ENCODE results near the gene GMCL1. TPM values are rescaled to one million over a fixed set of nuclear protein-coding genes. Genes with fewer than 3 reads are reported as not detected.
A peak's percentile ranks its signal among the peaks of the same experiment; 100 is the strongest.

GMCL1 gene
- total RNA-seq, 4 donors from 2014 or later: 11.9 to 15.6 (median 13.4) TPM

- Histone ChIP-seq H3K9me3 (no peaks in the 10 kb centered on the region), H3K36me3 (peaks cover 6 to 99% (median 34%) of the 10 kb centered on the region in 3 donors), H3K4me3 (no peak overlapping the region), H3K4me1 (no peaks in the 10 kb centered on the region), H3K27ac (no peak overlapping the region), H3K27me3 (no peaks in the 10 kb centered on the region)
- WGBS, 2 donors: 87 to 94% methylated on average over 6 of the region's 6 CpGs
- no peak for TF ChIP-seq POLR2A (IDR thresholded peaks at IDR 0.05)
- TF ChIP-seq CTCF (IDR thresholded peaks at IDR 0.05): no peak
- DNase-seq: no peak
- intact Hi-C loops (cut with DNase I): no loop called here
Observed at GRCh38 chr2:69810550-69810949, 18.9 kb upstream of the GMCL1 start.

GRCh38 chr2:69811018-69811417 is 18.4 kb upstream of the GMCL1 start:
- no peaks in the 10 kb centered on the region for H3K9me3 ChIP-seq
- H3K36me3 ChIP-seq: peaks cover 6 to 94% (median 31%) of the 10 kb centered on the region in 3 donors
- no peak overlapping the region for H3K27ac ChIP-seq
- intact Hi-C loops (cut with DNase I): no loop called here
- WGBS, 2 donors: 86% methylated on average over 5 of the region's 5 CpGs
- H3K4me1 ChIP-seq: no peaks in the 10 kb centered on the region
- no peak overlapping the region for H3K4me3 ChIP-seq
- no peak for DNase-seq
- no peaks in the 10 kb centered on the region for H3K27me3 ChIP-seq
- TF ChIP-seq CTCF (IDR thresholded peaks at IDR 0.05) (no peak), POLR2A (IDR thresholded peaks at IDR 0.05) (no peak)

GRCh38 chr2:69811591-69811990 is 17.9 kb upstream of the GMCL1 start:
- peaks cover 0 to under 1% (median 0%) of the 10 kb centered on the region in 3 donors for H3K4me1 ChIP-seq
- H3K27me3 ChIP-seq: no peaks in the 10 kb centered on the region
- 88 to 91% methylated on average over 3 of the region's 3 CpGs for WGBS, 2 donors
- H3K9me3 ChIP-seq: no peaks in the 10 kb centered on the region
- no peak for DNase-seq
- H3K27ac ChIP-seq: no peak overlapping the region
- peaks cover 6 to 89% (median 26%) of the 10 kb centered on the region in 3 donors for H3K36me3 ChIP-seq
- TF ChIP-seq POLR2A (IDR thresholded peaks at IDR 0.05) (no peak), CTCF (IDR thresholded peaks at IDR 0.05) (no peak)
- no peak overlapping the region for H3K4me3 ChIP-seq
- intact Hi-C loops (cut with DNase I): no loop called here

GRCh38 chr2:69815717-69816116 is 13.7 kb upstream of the GMCL1 start:
- H3K9me3 ChIP-seq: no peaks in the 10 kb centered on the region
- H3K27ac ChIP-seq: no peak overlapping the region
- no peaks in the 10 kb centered on the region for H3K27me3 ChIP-seq
- H3K36me3 ChIP-seq: peaks cover 7 to 81% (median 18%) of the 10 kb centered on the region in 3 donors
- H3K4me1 ChIP-seq: peaks cover 0 to 16% (median 0%) of the 10 kb centered on the region in 3 donors
- TF ChIP-seq POLR2A (IDR thresholded peaks at IDR 0.05): no peak
- TF ChIP-seq CTCF (IDR thresholded peaks at IDR 0.05): no peak
- H3K4me3 ChIP-seq: no peak overlapping the region
- no peak for DNase-seq
- intact Hi-C loops (cut with DNase I): loop anchor here (2.0 kb wide), 1 partner anchor 91 kb away; no protein-coding TSS in a partner anchor
- 65 to 69% methylated on average over 1 of the region's 1 CpG for WGBS, 2 donors

GRCh38 chr2:69816923-69817542 is 12.4 kb upstream of the GMCL1 start:
- H3K4me1 ChIP-seq: peaks cover 0 to 16% (median 0%) of the 10 kb centered on the region in 3 donors
- peaks cover 5 to 81% (median 16%) of the 10 kb centered on the region in 3 donors for H3K36me3 ChIP-seq
- WGBS, 2 donors: 18 to 24% methylated on average over 3 of the region's 3 CpGs
- intact Hi-C loops (cut with DNase I): loop anchor here (2.0 kb wide), 1 partner anchor 92 kb away; no protein-coding TSS in a partner anchor
- no peaks in the 10 kb centered on the region for H3K27me3 ChIP-seq
- H3K4me3 ChIP-seq: no peak overlapping the region
- DNase-seq: peak; percentile 26
- no peaks in the 10 kb centered on the region for H3K9me3 ChIP-seq
- H3K27ac ChIP-seq: peak overlapping the region in 2 of 4 donors; percentile 11 to 36
- peak; percentile 84 to 99 (median 97) for TF ChIP-seq CTCF (IDR thresholded peaks at IDR 0.05)
- no peak for TF ChIP-seq POLR2A (IDR thresholded peaks at IDR 0.05)
